NCI-H128 (cell line): ENCODE measurements around the gene CMTM4.
"Not testable (repeated sequence)": the region's sequence is repeated elsewhere in the genome, so short reads cannot be mapped to it uniquely, and the experiment has no call there.

ENCODE experiments used
- DNase-seq: peaks from one replicate; lab custom pipeline; 2025; ENCODE audit not compliant: unreplicated experiment; lab: John Stamatoyannopoulos, UW

The CMTM4 gene

GRCh38 chr16:66649167-66649566 lies 47.4 kb downstream of the CMTM4 start:
- no peak for DNase-seq

GRCh38 chr16:66647866-66648265 lies 48.7 kb downstream of the CMTM4 start:
- DNase-seq = no peak

- DNase-seq = no peak
These were observed 55.2 kb downstream of the CMTM4 start for GRCh38 chr16:66641387-66641786.

GRCh38 chr16:66640724-66641314 lies 55.7 kb downstream of the CMTM4 start:
- DNase-seq = no peak

- DNase-seq = no peak
These were observed 57.3 kb downstream of the CMTM4 start for GRCh38 chr16:66639091-66639885.

GRCh38 chr16:66637806-66638205 lies 58.7 kb downstream of the CMTM4 start:
- no peak for DNase-seq

GRCh38 chr16:66636199-66636598 lies 60.3 kb downstream of the CMTM4 start:
- DNase-seq = no peak

GRCh38 chr16:66635406-66635805 lies 61.1 kb downstream of the CMTM4 start:
- DNase-seq = no peak

GRCh38 chr16:66634527-66635196 lies 61.9 kb downstream of the CMTM4 start:
- no peak for DNase-seq

GRCh38 chr16:66631558-66631957 lies 65.0 kb downstream of the CMTM4 start:
- not testable (repeated sequence) for DNase-seq

GRCh38 chr16:66630561-66631260 lies 65.8 kb downstream of the CMTM4 start:
- DNase-seq = not testable (repeated sequence)

GRCh38 chr16:66629856-66630255 lies 66.7 kb downstream of the CMTM4 start:
- DNase-seq = no peak

- not testable (repeated sequence) for DNase-seq
These were observed 68.7 kb downstream of the CMTM4 start for GRCh38 chr16:66627611-66628378.

- no peak for DNase-seq
These were observed 72.8 kb downstream of the CMTM4 start for GRCh38 chr16:66623755-66624154.

GRCh38 chr16:66622863-66623262 lies 73.7 kb downstream of the CMTM4 start:
- no peak for DNase-seq

- DNase-seq = no peak
These were observed 74.6 kb downstream of the CMTM4 start for GRCh38 chr16:66621973-66622372.

- no peak for DNase-seq
These were observed 76.1 kb downstream of the CMTM4 start for GRCh38 chr16:66620429-66620795.

GRCh38 chr16:66619534-66620428 lies 76.8 kb downstream of the CMTM4 start:
- DNase-seq = no peak

- no peak for DNase-seq
These were observed 77.8 kb downstream of the CMTM4 start for GRCh38 chr16:66618588-66619375.
